GM19438 (cell line): ENCODE results near the gene M1AP.

Source experiments
- ATAC-seq: cut with Tn5 transposase; IDR thresholded peaks from one replicate; pipeline ENCODE4 v1.9.1; 2021; ENCODE audit warnings: low read depth; ENCODE audit not compliant: unreplicated experiment

M1AP gene

DNA sequence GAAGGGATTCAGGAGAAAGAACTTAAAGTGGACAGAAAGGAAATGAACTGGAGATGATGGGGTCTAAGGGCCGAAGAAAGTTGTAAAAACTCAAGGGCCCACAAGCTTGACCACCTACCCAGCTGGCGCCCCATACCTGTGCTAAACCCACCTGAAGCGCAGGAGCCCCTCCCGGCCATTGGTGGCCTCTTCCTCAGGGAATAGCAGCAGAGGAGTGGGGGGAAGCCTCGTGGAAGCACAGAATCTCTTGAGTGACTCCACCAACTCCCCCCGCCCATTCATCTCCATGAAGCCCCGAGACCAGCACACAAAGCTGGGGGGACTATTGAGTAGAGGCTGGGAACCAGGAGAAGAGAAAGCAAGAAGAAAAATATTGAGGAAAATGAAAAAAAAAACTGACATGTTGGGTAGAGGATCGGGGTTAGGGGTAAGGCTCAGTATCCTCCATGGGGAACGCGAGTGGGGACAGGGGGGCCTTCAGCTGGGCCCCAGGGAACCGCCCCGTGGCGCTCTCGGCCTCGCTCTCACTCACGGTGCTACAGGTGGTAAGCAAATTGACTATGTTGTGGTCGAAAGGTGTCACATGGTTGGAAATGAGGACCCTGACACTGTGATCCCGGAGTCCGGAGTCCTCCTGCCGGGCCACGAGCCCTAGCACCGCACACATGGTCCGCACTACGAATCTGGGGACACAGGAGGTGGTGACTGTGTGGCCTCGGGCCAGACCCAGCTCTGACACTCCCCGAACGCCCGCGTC lies 119.4 kb downstream of the M1AP start:
- ATAC-seq = peak; percentile 9

DNA sequence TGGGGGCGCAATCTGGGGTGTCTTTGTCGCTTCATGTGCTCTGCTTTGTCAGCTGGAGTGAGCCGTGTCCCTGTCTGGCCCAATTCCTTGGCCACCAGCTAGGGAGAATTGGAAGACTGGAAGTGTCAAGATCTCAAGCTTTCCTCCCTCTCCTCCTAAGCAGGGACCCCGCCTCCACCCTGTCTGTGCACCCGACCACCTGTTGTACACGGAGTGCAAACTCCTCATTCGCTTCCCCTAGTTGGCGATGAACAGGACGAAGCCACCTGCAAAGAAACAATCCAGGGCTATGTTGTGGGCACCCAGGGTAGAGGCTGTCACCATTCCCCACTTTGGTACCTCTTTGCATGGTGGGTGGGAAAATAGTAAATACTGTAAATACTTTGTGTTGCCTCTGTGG lies 120.4 kb downstream of the M1AP start:
- ATAC-seq = no peak

DNA sequence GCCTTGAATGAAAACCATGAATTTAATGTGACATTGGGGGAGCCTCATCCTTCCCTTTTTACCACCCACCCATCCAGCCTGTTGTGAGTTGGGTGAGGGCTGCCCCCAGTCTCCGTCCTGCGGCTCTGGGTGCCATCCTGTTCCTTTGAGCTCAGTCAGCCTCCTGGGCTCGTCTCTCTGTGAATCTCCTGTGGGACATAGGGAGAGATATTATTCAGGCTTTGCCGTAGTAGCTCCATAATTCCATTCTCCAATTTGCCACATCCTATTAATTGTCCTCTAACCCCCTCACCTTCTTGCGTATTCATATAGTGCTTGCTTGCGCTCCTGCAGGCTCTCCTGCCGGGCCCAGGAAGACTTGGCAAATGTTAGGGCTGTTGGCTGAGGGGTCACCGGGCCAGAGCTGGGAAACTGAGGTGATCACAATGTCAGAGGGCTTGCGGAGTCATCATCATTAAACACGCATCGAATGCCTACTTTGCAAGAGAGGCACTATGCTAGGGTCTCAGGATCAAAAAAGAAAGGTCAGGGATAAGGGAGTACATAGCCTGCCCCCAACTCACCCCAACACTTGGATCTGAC lies 121.4 kb downstream of the M1AP start:
- no peak for ATAC-seq

DNA sequence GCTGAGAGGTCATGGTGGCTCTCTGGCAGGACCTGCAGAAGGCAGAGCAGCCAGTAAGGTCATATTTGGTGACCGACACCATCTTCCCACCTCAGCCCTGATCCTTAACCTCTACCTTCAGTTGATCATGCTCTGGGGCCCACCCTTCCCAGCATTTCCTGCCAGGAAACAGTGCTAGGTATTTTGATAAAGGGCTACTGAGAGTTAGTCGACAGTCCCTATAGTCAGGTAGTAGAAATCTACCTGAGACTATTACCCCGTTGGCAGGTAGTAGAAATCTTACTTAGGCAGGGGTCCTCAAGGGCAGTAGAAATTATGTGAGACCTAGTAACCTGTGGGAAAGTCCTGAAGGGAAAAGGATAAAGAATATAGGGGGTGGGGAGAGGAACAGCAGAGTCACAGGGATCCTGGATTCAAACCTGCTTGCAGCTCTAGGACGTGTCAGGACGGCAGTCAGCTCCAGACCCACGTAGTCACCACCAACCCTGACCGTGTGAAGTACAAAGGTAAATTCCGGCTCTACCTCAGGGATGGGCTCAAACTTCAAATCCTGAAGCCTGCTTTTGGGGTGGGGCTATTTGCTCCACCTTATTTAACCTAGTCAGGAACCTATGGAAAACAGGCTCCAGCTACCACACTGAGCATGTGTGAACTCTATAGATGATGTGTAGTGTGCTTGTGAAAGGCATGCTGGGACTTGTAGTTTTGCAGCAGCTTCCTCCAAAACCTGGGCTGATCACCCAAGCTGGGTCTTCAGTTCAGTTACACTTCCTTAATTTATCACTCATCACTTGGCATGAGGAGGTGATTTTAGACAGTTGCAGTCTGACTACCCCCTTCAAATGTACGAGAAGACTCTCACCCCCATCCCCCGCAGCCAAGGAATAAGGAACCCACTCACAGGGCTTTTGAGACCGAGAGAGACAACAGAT lies 122.1 kb downstream of the M1AP start, which contains the start of gene DQX1:
TSS of gene DQX1 (minus strand) at position 515 of the 932 bp plus-strand sequence. CDS start at position 13, 502 bp downstream.
- no peak for ATAC-seq

DNA sequence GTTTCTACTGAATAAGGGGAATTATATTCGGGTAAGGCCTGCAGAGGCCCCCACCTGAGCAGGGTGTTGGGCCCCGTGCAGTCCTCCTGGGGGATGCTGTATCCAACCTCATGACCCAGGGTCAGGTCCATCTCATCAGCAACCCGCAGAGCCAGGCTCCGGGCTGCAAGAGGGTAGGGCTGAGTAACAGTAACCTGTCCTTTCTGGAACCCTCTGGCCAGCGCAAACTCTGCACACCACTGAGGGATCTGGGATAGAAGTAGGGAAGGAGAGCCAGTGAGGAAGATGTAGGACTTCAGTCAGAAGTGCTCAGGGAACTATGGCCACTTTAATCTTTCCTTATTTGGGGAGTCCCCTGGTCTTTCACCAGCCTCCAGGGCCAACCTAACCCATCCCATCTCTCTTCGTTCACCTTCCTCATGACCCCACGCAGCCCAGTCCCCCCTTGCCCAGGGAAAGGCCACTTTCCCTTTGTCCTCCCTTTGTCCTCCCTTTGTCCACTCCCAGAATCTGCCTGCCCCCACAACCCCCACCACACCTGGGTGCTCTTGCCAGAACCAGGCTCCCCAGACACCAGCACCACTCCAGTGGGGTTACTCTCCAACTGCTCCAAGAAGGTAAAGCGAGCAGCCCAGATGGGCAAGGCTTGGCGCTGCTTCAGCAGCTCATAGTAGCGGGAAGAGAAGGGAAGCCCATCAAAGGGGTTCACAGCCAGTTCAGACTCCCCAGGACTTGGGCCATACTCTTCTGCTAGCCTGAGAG lies 123.0 kb downstream of the M1AP start:
- no peak for ATAC-seq

DNA sequence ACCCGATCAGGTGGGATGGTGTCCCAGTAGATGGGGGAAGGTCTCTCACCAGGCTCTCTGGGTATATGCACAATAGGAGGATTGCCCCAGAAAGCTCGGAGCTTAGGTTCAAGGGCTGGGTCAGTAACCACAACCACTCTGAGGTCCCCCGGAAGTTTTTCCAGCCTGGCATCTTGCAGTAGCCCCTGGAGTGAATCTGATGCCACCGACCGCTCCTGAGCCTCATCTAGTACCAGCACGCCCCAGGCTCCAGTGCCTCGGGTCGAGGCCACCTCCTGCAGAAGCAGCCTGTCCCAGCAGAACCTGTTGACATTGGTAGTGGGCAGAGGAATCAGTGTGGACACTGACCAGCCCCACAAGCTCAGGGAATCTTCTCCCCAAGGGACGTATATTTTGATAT lies 124.1 kb downstream of the M1AP start:
- no peak for ATAC-seq

DNA sequence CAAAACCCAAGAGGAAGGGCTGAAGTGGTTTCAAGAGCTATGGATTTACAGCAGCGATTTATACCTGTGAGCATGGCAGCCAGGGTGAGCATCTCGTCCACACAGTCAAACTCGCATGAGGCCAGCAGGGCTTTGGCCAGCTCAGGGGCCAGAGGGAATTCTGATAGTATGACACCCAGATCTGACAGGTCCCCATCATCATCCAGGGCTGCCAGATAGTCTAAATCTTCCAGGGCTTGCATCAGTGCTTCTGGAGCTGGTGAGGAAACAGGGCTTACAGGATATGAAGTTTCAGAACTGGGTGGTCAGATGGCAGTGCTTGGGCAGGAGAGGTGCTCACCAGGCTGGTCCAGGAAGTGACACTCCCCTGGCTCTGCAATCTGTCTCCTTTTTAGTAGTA lies 125.6 kb downstream of the M1AP start:
- ATAC-seq = no peak

DNA sequence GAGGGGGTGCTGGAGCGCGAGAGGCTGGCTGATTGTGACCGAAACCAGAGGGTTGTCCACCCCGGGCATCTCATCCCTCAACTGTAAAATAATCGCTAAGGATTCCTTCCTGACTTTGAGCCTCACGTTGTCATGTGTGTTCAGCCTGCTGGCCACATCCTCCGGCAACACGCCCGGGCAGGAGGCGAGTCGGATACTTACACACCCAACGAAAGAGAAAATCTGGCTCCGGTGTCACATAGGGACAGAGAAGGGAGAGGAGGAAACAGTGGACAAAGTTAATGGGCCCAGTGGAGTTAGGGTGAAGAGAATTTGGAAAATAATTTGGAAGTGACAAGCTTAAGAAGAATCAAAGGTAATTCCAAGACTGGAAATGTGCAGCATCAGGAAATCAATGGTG lies 131.5 kb downstream of the M1AP start:
- no peak for ATAC-seq

DNA sequence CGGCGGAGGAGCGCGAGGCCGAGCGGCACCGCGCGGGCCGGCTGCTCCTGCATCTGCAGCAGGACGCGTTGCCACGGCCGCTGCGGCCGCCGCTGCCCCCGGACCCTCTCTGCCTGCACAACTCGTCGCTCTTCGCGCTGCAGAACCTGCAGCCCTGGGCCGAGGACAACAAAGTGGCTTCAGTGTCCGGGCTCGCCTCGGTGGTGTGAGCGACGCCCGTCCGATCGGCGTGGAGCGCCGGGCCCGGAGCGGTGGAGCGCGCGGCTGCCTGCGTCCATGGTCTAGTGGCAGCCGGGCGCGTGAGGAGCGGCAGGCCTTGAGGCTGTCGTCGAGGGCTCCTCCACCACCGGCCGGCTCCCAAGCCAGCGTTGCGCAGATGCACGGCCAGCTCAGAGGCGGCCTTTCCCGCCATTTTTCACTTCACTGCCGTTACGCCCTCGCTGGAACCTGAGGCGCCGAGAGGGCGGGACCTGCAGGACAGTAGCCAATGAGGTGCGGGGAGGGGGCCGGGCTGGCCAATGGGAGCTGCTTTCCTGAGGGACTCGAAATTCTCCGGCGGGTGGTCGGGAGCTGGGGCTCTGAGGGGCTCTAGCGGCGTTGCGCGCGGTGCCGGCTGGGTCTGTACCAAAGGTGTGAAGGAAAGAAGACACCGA lies 132.0 kb downstream of the M1AP start:
- no peak for ATAC-seq

DNA sequence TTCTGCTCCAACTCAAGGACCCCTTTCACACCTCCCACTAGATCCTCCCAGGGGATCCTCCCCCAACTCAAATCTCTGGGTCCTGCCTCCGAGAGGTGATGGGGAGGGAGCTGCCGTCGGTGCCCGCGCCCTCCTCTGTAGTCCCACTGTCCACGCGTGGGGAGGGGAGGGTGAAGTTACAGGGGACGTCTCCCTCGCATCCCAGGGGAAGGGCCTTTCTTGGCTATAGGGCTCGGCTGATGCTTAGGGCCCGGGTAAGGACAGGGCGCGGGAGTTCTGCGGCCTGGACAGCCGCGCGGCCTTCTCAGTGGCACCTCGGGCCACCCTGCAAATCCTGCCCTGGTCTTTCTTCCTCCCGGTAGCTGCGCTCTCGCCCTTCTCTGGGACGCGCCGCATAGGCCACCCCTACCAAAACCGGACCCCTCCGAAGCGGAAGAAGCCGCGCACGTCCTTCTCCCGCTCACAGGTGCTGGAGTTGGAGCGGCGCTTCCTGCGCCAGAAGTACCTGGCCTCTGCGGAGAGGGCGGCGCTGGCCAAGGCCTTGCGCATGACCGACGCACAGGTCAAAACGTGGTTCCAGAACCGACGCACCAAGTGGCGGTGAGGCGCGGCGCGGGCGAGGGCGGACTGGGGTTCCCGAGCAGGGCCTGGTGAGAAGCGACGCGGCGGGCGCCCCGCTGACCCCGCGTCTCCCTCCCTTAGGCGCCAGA lies 132.7 kb downstream of the M1AP start:
- ATAC-seq = no peak

DNA sequence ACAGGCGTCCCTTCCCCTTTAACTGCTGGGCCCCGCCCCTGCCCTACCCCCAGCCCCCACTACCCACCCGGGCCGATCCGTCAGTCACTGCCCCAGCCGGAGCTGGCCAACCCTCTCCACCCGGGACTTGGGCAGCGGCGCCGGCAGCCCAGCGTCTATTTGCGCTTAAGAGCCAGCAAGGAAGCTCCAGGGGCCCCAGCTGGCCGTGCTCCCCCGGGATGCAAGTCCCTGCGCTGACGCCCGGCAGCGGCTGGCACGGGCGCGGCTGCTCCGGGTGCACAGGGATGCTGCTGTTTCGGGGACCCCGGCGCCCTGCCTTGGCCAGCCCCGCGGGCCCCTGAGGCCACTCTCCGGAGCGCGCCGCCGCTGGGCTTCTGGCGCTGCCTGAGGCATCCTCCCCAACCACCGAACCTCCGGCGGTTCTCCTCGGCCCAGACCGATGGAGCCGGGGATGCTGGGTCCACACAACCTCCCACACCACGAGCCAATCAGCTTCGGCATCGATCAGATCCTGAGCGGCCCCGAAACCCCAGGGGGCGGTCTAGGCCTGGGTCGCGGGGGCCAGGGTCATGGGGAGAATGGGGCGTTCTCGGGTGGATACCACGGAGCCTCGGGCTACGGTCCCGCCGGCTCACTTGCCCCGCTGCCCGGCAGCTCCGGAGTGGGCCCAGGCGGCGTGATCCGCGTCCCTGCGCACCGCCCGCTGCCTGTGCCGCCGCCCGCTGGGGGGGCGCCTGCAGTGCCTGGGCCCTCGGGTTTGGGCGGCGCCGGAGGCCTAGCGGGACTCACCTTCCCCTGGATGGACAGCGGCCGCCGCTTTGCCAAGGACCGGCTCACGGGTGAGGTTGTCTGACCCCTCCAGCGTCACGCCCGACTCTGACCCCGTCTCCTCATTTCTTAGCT lies 133.5 kb downstream of the M1AP start, which contains the start of gene TLX2:
TSS of gene TLX2 (plus strand) at position 83 of the 903 bp plus-strand sequence. CDS start at position 440, 357 bp downstream.
- ATAC-seq = no peak

DNA sequence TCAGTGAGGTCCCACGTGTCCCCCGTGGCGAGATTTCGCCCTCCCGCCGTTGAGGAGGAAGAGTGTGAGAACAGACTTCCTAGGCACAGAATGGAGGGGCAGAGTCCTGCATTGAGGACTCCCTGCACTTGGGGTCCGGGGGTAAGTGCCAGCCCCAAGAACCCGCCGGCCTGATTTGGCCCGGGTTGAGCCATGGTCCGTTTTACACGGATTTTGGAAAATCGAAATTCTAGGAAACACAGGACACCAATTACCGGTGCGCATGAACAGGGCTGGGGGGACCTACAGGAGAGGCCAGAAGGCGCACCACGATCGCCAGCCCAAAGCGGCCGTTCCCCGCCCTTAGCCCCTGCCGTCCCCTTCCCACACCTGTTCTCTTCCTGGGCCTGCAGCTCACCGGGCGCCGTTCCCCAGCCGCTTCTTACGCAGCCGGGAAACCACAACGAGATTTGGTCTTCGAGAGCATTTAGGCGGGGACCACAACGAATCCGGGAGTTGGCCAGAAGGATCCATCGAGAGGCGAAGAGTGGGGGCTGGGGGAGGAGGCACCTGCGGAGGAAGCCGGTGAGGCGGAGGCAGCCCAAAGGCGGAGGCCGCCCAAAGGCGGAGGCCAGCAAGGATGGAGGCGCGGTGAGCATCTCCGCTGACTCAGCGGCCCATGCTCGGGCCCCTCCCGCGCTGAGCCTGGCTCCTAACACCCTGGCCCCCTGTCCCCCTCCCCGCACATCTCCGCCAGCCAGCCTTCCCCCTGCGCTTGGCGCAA lies 134.3 kb downstream of the M1AP start:
- ATAC-seq = no peak

DNA sequence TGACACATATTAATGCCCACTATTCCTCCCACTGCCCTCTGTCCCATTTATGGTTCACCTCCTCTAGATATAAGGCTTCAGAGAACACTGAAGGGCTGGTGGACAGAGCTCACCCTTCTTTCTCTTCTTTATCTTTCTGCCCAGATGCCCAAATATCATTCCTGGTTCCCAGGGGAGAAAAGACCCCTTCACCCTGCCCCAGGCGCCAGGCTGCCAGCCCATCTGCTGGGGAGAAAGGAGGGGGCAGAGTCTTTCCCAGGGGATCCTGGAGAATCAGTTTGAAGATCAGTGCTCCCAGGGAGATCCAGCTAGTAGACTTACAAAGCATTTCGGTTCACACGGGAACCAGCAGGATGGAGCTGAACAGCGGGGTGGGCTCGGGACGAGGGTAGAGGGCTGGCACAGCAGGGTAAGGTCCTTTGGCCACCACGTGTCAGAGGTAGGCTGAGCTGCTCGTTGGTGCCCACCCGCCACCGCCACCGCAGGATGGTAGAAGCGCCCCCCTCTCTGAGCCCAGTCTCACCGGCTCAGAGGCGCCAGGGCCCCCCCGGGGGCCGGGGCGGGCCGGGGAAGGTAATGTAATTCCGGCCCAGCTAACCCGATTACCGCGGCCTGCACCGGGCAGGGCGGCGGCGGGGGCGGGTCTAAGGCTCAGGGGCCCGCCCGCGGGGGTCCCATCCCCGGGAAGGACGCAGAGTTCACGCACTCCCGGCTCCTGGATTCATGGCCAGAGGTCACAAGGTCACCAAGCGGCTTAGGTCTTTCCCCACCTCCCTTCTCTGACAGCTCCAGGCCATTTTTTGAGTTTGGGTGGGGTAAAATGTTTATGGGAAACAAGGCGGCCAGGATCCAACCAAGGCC lies 135.2 kb downstream of the M1AP start:
- ATAC-seq = no peak

DNA sequence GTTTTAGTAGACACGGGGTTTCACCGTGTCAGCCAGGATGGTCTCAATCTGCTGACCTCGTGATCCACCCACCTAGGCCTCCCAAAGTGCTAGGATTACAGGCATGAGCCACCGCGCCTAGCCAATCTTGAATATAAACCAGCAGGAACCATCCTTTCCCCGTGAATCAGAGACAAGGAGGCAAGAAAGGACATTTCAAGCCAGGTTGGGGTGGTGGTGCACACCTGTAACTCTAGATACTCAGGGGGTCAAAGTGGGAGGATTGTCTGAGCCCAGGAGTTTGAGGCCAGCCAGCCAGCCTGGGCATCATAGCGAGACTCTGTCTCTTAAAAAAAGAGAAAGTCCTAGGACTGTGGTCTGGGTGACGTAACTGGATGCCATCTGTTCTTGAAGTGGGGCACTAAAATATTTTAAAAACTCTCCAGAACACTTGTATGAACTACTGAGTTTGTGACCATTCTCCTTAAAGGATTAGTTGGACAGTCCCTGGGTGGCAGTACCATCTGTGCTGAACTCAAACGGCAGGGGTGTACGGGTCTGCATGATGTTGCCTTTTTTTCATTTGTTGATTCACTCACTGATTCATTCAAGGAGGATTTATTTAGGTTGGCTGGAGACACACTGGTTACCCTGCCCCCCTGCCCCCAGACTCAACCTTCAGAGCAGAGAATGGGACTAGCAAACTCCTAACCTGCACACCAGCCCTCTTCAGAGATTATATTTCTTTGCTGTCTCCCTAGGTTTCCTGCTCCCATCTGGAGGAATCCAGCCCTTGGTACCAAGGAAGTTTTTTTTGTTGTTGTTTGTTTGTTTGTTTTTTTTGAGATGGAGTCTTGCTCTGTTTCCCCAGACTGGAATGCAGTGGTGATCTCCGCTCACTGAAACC lies 136.8 kb downstream of the M1AP start:
- ATAC-seq = no peak

DNA sequence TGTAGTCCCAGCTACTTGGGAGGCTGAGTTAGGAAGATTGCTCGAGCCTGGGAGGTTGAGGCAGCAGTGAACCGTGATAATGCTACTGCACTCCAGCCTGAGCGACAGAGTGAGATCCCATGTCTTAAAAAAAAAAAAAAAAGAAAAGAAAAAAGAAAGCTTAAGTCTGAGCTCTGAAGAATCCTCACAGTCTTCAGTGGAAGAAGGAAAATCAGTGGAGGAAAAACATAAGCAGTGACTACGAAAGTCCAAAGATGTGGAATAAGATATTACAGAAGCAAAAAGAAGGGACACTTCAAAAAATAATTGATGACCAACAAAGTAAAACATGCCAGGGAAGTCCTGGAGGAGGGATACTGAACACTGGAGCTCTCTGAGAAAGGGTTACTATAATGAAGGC lies 137.9 kb downstream of the M1AP start:
- no peak for ATAC-seq
